ENCODE measurements around the gene OR2V2.

Gene OR2V2

DNA sequence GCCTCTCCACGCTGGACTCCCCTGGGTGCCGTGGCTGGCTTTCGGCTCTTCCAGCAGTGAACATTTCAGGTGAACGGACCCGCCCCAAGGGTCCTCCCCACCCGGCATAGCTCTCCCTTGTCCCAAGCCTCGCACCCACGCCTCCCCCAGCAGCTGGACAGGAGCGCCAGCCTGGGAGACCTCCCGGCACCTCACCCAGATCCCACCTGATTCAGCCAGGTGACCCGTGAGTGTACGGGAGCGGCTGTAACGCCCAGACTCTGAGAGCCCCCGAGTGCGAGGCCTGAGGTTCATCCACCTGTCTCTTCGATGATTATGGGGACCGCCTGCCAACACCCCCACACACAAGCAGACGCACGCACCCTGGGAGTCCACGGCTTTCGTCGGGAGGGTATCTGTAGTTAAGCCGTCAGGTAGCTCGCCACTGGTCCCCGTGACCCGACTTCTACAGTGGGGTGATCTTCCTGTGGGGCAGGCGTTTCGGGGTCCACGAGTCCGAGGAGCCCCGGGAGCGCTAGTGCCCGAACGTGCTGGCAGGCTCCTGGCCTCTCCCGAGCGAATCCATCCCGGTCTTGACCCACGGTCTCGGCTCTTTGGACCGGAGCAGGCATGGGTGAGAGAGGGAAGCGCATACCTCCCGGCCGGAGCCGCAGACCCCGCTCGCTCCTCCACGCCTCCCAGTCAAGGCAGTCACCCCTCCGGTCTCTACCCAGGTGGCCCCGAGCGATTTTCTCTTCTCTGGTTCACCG is 42.8 kb downstream of the OR2V2 start:
- DNase-seq, result no peak

DNA sequence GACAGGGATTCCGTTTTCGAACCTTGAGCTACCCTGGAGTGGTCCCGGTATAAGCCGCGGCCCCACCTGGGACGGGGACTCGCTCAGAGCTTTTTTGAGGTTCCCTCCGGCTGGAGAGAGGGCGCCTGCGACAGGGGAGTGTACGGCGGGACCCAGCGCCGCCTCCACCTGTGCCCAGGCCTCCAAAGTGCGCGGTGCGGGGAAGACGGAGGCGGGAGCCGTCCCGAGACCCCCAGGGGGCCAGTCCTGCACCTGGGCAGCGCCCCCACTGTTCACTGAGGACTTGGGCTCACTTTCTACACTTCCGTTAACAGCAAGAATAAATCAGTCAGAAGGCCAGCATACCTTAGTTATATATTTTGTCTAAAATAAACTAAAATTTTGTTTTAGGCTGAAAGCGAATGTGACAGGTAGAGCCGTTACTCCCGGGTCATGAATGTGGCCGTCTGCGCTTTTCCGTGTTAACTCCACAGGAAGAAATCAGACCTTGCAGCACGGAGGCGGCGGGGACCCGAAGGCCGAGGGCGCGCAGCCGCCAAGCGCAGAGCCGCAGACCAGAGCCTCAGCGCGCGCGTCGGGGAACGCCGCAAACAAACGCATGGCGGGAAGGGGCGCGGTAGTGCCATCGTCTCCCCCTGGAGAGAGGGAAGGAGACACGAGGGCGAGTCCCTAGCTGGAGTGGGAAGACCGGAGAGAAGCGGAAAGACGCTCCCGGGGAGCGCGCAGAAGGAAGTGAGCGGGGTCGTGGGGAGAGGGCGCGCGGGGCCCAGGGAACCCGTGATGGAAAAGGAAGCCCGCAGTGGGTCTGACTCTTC is 43.5 kb downstream of the OR2V2 start:
- no peak for DNase-seq

DNA sequence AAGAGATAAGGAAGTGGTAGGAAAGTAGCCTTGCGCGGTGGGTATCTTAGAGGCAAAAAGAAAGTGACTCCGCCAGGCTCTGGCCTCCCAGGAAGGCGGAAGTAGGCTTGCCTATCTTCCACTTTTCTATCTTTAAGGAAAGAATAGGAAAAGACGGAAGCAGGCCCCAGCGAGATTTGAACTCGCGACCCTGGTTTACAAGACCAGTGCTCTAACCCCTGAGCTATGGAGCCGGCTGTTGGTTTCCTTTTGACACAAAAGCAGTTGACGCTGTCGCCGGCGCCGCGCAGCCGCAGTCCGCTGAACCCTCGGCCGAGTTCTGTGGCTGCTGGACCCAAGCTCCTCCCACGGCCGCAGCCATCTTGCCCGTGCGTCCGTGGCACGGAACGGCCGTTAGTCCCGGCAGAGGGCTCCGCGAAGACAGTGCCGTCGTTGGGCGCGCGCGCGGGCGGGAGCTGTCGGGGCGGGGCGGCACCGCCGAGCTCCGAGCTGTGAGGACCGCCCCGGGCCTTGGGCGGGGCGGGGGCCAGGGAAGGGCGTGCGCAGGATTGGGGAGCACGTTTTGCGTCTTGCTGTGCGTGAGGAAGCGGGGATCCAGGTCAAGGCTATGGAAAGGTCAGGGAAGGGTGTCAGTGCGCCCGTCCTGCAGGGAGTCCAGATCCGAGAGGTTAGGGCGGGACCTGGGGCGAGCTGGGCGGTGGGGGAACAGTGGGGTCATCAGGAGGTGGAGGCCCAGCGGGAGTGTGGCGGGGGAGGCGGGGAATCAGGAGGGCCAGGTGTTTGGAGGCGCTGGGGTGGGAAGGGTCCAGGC is 44.3 kb downstream of the OR2V2 start:
- DNase-seq, result no peak

DNA sequence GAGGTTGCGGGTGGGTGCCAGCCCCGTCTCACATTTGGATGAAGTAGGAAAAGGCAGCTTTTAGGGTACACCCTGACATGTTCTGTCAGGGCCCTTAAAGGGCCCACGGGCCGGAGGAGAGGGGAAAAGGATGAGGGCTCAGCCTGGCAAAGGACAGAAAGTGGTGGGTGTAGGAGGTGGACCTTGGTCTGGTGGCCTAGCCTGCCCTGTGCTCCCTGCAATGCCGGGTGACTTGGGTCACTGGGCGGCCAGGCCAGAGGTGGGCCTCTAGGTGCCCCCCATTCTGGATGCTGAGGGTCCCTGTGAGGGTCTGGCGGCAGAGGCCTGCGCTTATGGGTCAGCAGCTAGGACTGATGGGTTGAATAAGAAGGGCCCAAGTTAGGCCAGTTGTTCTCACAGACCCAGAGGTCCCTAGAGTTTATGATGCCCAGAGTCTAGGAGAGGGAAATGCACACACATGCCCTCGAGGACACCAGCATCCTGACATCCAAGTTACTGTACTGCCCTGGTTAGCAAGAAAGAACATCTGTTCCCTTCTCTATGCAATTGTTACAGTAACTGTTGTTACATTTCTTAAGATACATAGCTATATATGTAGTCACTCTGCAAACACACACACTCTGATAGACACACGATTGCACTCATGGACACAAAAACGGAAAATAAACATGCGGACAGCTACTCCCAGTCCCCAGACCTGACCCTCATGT is 45.1 kb downstream of the OR2V2 start:
- no peak for DNase-seq

DNA sequence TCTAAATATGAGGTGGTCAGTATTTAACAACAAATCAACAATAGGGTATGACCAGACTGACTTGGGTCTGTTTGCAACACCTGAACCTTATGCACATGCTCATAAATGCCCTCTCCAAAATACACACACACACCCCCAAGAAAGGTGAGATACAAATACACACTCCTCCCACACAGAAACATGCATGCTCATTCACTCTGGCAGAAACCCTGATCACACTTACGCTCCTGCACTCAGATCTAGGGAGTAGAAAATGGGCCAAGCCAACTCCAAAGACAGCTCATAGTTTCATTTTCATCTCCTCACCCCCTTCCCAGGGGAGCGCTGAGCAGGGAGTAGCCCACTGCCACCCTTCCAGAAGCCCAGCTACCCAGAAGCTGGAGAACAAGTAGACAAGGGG is 46.3 kb downstream of the OR2V2 start:
- DNase-seq, result no peak

DNA sequence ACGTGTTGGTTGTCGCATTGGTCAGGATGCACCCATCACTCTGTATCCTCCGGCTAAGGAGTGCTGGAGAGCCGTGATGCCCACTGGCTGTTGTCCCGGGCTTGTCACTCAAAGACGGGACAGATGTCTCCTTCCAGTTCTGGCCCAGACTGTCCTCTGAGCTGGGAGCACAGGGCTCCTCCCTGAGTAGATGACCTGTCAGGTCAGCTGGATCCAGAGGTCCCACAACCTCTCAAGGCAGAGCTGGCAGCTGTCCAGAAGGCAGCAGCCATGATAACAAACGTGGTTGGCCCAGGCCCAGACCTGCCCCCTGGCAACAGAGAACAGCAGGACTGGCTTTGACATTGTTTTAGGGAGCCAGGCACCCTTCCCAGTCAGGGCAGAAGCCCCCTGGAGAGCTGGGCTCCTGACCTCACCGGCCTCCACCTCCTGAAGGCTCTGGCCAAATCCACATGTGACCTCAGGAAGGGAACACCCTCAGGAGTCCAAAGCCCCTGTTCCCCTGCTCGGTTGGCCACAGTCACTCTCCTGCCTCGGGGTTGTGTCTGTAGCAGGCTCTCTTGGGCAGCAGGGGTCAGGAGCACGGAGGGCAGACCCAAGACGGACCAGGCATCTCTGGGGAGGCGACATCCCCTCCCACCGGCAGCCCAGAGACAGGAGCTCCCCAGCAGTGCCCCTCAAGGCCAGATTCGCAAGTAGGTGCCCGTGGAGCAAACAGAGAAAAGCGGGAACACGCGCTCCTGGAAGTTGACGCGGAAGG is 47.3 kb downstream of the OR2V2 start:
- DNase-seq, result no peak

DNA sequence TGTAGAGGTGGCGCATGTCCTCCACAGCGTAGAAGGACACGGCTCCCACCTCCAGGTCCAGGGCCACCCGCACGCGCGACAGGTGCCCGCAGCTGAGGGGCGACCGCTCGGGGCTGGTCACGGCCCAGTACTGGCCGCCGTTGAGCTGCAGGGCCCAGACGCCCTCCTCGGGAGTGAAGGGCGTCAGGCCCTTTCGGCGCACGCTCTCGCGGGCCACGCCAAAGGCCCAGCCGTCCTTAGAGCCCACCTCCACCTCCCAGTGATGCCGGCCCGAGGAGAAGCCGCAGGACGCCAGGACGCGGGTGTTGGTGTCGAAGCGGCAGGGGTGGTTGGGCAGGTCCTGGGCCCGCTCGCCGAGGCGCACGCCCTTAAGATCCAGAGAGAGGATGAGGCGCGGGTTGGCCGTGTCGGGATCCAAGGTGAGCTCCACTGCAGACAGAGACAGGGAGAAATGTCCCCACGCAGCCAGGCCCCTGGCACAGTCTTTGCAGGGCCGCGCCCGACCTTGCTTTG is 47.9 kb downstream of the OR2V2 start:
- no peak for DNase-seq

DNA sequence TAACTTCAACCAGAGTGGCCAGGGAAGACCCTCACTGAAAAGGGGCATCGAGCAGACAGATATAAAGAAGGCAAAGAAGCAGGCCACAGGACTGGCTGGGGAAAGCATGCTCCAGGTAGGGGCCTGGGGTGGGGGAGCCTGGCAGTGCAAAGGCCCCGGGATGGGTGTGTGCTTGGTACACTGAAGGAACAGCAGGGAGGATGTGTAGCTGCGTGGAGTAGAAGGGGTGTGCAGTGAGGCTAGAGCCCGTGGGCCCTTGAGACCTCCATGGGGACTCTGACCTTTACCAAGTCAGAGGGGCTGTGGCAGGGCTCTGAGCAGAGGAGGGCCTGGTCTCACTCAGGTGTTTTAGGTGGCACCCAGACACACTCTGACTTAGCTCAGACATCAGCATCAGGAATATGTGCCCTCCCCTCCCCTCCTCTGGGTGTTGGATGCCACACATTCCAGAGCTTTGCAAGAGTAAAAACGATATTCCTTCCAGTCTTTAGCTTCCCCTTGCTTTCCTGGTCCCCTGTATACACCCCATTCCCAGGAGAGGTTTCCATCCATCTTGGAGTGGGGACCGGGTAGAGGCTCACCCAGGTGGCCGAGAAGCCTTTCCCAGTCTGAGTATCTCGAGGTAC is 50.1 kb downstream of the OR2V2 start:
- no peak for DNase-seq

DNA sequence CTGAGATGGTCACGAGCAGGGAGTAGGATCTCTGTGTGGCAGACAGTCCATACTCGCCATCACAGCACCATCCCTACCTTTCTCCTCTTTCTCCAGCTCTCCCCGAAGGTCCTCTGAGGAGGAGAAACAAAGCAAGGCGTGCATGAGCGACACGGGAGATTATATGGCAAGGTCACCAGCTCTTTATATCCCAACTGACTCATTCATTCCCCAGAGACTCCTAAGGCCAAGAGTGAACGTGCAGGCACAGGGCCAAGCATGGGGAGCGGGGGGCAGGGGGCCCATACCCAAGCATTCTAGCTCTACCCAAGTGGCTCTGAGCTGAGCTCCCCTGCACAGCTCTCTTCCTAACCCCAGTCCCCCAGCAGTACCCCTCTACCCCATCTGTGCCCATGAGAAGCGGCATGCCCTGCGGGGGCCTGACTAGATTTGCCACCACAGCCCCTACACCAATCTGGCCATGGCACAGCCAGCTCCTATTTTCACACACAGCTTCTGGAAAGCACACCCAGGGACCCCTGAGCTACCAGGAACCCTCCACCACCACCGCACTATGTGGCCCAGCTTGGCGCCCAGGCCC is 50.8 kb downstream of the OR2V2 start:
- DNase-seq, result no peak

DNA sequence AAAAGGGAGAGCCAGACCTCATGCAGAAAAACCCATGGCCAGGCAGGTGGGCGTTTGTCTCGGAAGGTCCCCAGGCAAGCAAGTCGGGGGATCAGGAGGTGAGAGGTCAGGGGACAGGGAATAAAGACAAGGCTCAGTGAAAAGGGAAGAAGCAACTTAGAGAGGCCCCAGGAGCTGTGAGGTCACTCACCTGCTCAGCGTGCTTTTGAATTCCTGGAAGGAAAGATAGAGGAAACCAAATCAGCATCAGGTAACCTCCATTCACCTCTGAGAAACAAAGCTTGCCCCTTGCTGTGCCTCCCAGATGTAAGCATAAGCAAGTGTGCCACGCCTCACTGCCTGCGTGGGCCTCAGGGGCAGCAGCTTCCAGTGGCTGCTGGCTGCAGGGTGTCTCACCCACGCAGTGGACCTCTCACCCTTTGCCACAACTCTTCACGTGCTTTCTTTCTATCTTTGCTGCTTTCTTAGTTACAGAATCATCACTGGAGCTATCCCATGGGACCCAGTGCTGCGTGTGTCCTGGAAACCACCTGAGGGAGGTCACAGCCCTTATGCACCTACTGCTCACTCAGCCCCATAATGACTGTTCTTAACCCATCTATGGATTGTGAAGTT is 51.6 kb downstream of the OR2V2 start:
- no peak for DNase-seq

DNA sequence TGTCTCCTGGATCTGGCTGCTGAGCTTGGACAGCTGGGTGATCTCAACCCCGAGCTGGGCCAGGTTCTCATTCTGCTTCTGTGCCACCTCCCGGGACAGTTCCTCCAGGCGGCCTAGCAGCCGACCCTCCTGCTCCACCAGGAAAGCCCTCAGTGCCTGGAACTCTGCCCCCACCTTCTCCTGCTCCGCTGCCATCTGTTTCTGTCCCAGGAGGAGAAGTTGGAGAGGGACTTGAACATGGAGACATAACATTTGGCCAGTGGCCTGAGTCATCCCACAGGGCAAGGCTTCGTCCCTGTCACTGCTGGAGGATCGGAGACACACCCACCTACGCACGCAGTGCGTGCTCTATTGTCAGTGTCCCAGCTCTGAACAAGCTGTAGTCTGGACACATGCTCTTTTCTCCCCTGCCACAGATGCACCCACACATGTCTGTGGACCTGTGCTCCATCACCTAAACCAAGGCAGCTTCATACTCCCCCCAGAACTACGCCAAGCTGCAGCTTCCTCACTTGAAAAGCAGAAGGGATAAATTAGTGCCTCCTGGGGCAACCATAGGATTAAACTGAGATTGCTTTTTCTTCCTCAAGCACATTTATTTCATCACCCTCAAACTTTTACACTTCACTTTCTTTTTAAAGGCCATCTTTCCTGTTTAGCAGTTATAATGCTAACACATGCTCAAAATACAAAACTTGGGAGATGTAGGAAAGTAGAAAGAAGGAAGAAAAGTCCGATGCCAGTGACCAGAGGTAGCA is 52.7 kb downstream of the OR2V2 start:
- no peak for DNase-seq

DNA sequence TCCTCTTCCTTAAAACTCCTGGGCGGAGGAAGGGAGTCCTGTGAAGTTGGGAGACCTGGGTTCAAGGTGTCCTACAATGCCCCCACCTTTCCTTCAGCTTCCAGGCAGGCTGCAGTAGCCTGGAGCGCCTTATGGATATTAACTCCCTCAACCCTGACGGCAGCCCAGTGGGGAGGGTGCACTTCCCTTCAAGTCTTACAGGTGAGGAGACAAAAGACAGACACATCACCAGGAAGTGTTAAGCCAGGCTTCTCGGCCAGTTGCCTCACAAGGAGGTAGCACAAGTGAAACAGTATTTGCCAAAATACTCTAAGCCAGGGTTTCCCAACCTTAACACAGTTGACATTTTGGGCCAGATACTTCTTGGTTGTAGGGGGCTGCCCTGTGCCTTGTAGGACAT is 53.4 kb downstream of the OR2V2 start:
- no peak for DNase-seq

DNA sequence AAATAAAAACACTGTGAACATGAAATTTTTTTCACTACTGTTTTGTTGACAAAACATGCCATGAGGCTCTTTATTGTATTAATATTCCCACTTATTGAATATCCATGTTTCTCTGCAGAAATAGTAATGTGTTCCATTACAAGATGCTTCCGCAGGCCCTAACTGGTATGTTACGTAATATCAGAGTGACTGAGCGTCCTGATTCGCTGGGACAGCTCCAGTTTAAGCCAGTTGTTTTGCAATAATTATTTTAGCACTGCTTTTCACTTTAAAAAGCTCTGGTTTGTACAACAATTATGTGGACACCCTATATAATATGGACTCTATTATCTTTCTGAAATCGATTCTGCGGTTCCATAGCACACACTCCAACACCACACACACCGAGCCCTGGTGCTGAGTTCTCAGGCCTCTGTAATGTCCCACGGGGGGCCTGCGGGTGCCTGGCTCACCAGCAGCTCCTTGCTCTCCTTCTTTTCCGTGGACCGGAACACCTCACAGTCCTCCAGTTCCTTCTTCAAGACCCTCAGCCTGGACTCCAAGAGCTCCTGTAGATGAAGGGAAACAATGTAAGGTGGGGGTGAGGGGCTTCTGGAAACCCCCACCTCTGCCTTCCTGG is 55.8 kb downstream of the OR2V2 start:
- DNase-seq, result no peak

DNA sequence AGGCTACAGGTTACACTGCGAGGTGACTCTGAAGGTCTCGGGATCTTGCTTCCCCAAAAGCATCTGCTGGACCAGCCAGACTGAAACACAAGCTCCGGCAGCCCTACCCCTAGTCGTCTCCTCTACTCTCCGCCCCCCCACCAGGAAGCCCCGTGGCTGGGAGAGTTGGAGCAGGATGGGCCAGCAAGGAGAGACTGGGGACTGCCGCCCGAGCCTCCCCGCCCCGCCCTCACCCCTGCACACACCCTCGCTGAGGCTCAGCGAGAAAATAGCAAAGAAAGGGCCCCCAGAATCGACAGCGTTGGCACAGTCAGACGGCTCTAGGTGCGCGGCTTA is 56.4 kb downstream of the OR2V2 start:
- DNase-seq, result no peak

DNA sequence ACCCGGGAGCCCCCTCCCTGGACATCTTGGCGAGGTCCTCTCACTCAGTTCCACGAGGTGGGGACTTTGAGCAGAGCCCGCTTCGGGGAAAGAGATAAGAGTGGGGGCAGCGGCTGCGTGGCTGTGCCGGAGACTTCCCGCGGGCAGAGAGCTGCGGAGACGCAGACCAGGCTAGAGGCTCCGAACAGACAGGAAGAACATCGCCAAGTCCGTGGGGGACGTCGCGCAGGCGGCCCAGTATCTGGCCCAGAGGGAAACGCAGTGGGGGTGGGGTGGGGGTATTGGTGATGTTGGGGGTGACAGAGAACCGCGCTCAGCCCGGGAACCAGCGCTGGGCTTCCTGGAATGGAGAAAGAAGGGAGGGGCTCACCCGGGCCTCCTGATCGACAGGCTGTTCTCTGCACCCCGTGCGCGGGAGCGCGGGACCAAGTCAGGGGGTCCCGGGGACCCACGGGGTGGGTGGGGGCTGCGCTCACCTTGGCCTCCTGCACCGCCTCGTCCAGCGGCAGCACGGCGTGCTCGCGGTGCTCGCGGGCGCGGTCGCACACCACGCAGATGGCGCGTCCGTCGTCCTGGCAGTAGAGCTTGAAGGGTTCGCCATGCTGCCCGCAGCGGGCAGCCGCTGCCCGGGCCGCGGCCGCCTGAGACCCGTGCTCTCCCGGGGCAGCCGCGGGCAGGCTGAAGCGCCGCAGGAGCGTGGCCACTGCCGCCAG is 56.9 kb downstream of the OR2V2 start:
- DNase-seq, result no peak

DNA sequence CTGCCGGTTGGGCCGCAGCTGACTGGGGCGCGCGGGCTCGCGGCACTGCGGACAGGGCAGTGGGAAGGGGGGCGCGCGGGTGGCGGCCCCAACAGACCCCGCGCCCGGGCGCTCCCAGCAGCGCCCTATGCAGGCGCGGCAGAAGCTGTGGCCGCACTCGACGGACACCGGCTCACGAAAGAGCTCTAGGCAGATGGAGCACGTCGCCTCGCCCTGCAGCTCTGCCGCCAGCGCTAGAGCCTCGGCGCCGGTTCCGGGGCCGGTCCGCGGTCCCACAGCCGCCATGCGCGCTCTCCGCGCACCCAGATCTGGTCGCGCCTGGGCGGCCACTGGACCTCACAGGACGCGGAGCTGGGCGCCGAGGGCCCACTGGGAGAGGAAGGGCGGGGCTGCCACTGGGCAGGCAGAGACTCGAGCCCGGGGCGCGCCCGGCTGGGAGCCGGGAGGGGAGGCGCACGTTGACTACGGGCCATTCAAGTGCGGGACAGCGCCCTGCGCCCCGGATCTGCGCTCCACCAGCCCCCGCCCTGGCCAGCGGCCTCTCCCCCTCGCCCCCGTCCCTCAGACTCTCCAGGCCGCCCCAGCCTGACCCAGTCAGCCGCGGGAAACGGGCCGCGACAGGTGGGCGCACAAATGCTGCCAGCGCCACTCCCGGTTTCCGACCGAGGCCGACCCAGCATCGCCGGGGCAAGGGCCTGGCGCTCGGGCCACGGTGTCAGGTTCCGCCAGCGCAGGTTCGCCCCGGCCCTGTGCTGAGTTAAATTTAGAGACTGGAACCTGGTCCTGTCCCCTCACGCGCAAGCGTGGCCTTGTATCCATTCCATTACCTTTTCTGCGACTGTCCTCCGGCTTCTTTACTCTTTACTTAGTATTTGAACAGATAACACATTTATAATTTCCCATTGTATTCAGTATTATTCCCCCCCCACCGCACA is 57.7 kb downstream of the OR2V2 start, which contains the start of gene TRIM7:
Gene TRIM7, minus strand, starts transcription at position 371 of the 935 bp plus-strand sequence. Its CDS starts 86 bp downstream, at position 285.
- DNase-seq, result no peak
